RWPE1 (cell line): Measurements from ENCODE around the gene ZNF562.

ENCODE experiments used
- CTCF ChIA-PET: fragments of 350-600 bp; sonication (Branson Sonifier 250); formaldehyde crosslinking; extraction: SDS; loops from one replicate; lab custom pipeline; 2021; lab: Yijun Ruan, JAX
- POLR2A ChIA-PET: fragments of 400-600 bp; formaldehyde crosslinking; extraction: SDS; loops from one replicate; lab custom pipeline; 2020; ENCODE audit warnings: antibody characterized with exemption; ENCODE audit not compliant: low non-redundant PET; lab: Yijun Ruan, JAX
- DNase-seq: peaks from one replicate; pipeline ENCODE4 v3.0.0; 2012; ENCODE audit warnings: low spot score
- H3K27ac ChIP-seq: fragments of 450-650 bp; 2 replicates; pipeline ENCODE4 v1.5.1; 2017
- TF ChIP-seq, protein P1 (sequence below): fragments of 450-650 bp; conservative IDR thresholded peaks from 2 replicates; pipeline ENCODE4 v1.5.1; 2017; ENCODE audit warnings: low read depth, mild to moderate bottlenecking

ZNF562 gene

GRCh38 chr19:9645472-9645871 is 29.4 kb downstream of the ZNF562 start:
- TF ChIP-seq, protein P1, sequence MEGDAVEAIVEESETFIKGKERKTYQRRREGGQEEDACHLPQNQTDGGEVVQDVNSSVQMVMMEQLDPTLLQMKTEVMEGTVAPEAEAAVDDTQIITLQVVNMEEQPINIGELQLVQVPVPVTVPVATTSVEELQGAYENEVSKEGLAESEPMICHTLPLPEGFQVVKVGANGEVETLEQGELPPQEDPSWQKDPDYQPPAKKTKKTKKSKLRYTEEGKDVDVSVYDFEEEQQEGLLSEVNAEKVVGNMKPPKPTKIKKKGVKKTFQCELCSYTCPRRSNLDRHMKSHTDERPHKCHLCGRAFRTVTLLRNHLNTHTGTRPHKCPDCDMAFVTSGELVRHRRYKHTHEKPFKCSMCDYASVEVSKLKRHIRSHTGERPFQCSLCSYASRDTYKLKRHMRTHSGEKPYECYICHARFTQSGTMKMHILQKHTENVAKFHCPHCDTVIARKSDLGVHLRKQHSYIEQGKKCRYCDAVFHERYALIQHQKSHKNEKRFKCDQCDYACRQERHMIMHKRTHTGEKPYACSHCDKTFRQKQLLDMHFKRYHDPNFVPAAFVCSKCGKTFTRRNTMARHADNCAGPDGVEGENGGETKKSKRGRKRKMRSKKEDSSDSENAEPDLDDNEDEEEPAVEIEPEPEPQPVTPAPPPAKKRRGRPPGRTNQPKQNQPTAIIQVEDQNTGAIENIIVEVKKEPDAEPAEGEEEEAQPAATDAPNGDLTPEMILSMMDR, result no peak
- POLR2A ChIA-PET, result no interaction called here
- no peak for DNase-seq
- H3K27ac ChIP-seq, result no peak overlapping the region
- CTCF ChIA-PET, result interaction anchor here (0.7 to 0.8 kb wide), 3 partner anchors 9 to 619 kb away, joined by 3 to 11 read pairs (median 4); partner anchors contain the start of gene ZNF561

DNA sequence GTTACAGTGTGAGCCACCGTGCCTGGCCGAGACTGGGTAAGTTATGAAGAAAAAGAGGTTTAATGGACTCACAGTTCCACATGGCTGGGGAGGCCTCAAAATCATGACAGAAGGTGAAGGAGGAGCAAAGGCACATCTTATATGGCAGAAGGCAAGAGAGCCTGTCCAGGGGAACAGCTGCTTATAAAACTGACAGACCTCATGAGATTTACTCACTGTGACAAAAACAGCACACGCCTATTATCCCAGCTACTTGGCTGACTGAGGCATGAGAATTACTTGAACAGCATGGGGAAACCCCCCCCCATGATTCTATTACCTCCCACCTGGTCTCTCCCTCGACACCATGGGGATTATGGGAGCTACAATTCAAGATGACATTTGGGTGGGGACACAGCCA is 30.4 kb downstream of the ZNF562 start:
- CTCF ChIA-PET, result interaction anchor here (0.8 kb wide), 1 partner anchor 10 kb away, joined by 11 read pairs; no protein-coding TSS in a partner anchor
- no peak for DNase-seq
- POLR2A ChIA-PET, result interaction anchor here (0.8 kb wide), 1 partner anchor 15 kb away, joined by 3 read pairs; no protein-coding TSS in a partner anchor
- TF ChIP-seq, protein P1, result no peak
- no peak overlapping the region for H3K27ac ChIP-seq

GRCh38 chr19:9641810-9642209 is 33.1 kb downstream of the ZNF562 start:
- ChIA-PET POLR2A (no interaction called here), CTCF (interaction anchor here (0.7 kb wide), 1 partner anchor 507 kb away, joined by 3 read pairs; no protein-coding TSS in a partner anchor)
- TF ChIP-seq, protein P1, result no peak
- DNase-seq, result no peak
- H3K27ac ChIP-seq, result no peak overlapping the region

GRCh38 chr19:9640956-9641355 is 33.9 kb downstream of the ZNF562 start:
- H3K27ac ChIP-seq, result no peak overlapping the region
- ChIA-PET CTCF (no interaction called here), POLR2A (no interaction called here)
- no peak for DNase-seq
- TF ChIP-seq, protein P1, result no peak

DNA sequence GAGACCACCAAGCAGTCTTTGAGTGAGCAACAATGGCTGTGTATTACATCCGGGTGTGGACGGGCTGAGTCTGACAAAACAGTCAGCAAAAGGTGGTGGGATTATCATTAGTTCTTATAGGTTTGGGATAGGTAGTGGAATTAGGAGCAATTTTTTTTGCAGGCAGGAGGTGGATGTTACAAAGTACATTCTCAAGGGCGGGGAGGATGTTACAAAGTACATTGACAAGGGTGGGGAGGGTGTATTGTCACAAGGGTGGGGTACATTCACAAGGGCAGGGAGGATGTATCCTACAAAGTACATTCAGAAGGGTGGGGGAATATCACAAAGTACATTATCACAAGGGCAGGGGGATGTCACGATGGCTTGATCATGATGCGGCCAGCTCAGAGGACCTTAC is 38.9 kb downstream of the ZNF562 start:
- H3K27ac ChIP-seq, result no peak overlapping the region
- ChIA-PET CTCF (no interaction called here), POLR2A (no interaction called here)

DNA sequence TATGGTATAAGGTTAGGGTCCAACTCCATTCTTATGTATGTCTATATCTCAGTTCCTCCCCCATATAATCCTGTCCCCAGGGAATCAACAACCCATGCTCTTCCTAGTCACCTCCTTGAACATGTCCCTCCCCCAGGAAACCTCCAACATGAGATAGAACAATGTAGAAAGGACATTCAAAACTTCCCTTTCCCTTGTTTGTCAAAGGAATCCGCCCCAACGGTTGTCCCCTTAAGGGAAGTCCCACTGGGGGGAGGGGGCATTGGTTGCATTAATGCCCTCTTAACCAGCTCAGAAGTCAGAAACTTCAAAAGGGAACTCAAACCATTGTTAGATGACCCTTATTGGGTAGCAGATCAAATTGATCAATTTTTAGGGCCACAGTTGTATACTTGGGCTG is 47.0 kb downstream of the ZNF562 start:
- CTCF ChIA-PET, result no interaction called here
- H3K27ac ChIP-seq, result no peak overlapping the region
- TF ChIP-seq, protein P1, result no peak
- POLR2A ChIA-PET, result no interaction called here
- no peak for DNase-seq

More for the DNA sequence above, 38.9 kb downstream of the ZNF562 start:
- TF ChIP-seq, protein P1, result no peak
- no peak for DNase-seq
